ENCODE measurements around the gene BCL2L13. TPM values are rescaled to one million over a fixed set of nuclear protein-coding genes. Genes with fewer than 3 reads are reported as not detected.

BCL2L13 gene
- total and polyA plus RNA-seq, 3 donors from 2014 or later: 60.1 to 80.2 (median 74.1) TPM

GRCh38 chr22:17647991-17648390 lies 9.4 kb downstream of the BCL2L13 start:
- no peaks in the 10 kb centered on the region for H3K36me3 ChIP-seq (ENCODE audit: low read depth, missing control alignments)
- 88 to 93% methylated on average over 5 of the region's 5 CpGs for WGBS, 2 donors
- intact Hi-C loops (cut with DNase I; ENCODE audit: low total_unique reads): no loop called here
- TF ChIP-seq, protein P1, sequence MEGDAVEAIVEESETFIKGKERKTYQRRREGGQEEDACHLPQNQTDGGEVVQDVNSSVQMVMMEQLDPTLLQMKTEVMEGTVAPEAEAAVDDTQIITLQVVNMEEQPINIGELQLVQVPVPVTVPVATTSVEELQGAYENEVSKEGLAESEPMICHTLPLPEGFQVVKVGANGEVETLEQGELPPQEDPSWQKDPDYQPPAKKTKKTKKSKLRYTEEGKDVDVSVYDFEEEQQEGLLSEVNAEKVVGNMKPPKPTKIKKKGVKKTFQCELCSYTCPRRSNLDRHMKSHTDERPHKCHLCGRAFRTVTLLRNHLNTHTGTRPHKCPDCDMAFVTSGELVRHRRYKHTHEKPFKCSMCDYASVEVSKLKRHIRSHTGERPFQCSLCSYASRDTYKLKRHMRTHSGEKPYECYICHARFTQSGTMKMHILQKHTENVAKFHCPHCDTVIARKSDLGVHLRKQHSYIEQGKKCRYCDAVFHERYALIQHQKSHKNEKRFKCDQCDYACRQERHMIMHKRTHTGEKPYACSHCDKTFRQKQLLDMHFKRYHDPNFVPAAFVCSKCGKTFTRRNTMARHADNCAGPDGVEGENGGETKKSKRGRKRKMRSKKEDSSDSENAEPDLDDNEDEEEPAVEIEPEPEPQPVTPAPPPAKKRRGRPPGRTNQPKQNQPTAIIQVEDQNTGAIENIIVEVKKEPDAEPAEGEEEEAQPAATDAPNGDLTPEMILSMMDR (IDR thresholded peaks at IDR 0.05): no peak
- no peak for TF ChIP-seq POLR2A (IDR thresholded peaks at IDR 0.05)
- H3K9me3 ChIP-seq: no peaks in the 10 kb centered on the region
- no peak overlapping the region for H3K4me3 ChIP-seq
- H3K27ac ChIP-seq: no peak overlapping the region
- no peaks in the 10 kb centered on the region for H3K4me1 ChIP-seq
- no peak for DNase-seq
- H3K27me3 ChIP-seq: no peaks in the 10 kb centered on the region

DNA sequence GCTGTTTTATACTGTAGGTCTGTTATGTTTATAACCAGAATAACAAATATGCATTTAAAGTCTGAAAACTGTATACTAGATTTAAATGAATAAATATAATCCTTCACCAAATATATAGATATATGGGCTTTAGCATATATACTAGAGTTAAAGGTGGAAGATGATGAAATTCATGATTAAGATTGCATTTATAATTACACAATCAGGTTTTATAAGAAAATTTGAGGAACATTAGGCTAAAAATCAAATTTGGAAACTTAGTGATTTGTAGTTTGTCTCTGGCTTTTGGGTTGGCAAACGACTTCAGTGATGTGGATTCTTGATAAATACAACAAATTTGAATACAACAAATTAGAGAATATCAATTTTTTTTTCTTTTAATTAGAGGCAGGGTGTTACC lies 10.0 kb downstream of the BCL2L13 start:
- H3K27me3 ChIP-seq: no peaks in the 10 kb centered on the region
- TF ChIP-seq, protein P1 (IDR thresholded peaks at IDR 0.05): no peak
- TF ChIP-seq POLR2A (IDR thresholded peaks at IDR 0.05): no peak
- no peaks in the 10 kb centered on the region for H3K9me3 ChIP-seq
- no peaks in the 10 kb centered on the region for H3K4me1 ChIP-seq
- DNase-seq: no peak
- 63 to 77% methylated on average over 1 of the region's 1 CpG for whole genome bisulfite sequencing, 2 donors
- no peak overlapping the region for H3K27ac ChIP-seq
- H3K4me3 ChIP-seq: no peak overlapping the region
- H3K36me3 ChIP-seq (ENCODE audit: low read depth, missing control alignments): no peaks in the 10 kb centered on the region
- intact Hi-C loops (cut with DNase I; ENCODE audit: low total_unique reads): no loop called here

DNA sequence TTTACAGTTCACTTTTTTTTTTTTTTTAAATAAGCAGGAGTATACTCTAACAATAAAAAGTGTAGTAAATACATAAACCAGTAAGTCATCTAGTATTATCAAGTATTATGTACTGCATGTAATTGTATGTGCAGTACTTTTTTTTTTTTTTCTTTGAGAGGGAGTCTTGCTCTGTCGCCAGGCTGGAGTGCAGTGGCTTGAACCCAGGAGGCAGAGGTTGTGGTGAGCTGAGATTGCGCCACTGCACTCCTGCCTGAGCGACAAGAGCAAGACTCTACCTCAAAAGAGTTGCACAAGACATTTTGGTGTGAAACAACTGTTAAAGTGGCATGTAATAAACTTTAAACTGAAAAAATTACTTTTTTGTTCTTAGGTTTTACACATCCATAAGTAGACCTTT lies 16.7 kb downstream of the BCL2L13 start:
- Histone ChIP-seq H3K4me3 (no peak overlapping the region), H3K27me3 (no peaks in the 10 kb centered on the region), H3K36me3 (ENCODE audit: low read depth, missing control alignments) (no peaks in the 10 kb centered on the region), H3K4me1 (no peaks in the 10 kb centered on the region), H3K9me3 (no peaks in the 10 kb centered on the region), H3K27ac (no peak overlapping the region)
- no peak for TF ChIP-seq POLR2A (IDR thresholded peaks at IDR 0.05)
- TF ChIP-seq, protein P1 (IDR thresholded peaks at IDR 0.05): no peak
- intact Hi-C loops (cut with DNase I; ENCODE audit: low total_unique reads): no loop called here
- WGBS, 2 donors: 84 to 90% methylated on average over 3 of the region's 3 CpGs
- no peak for DNase-seq

GRCh38 chr22:17656870-17657395 lies 18.4 kb downstream of the BCL2L13 start:
- intact Hi-C loops (cut with DNase I; ENCODE audit: low total_unique reads): no loop called here
- no peaks in the 10 kb centered on the region for H3K36me3 ChIP-seq (ENCODE audit: low read depth, missing control alignments)
- no peak overlapping the region for H3K4me3 ChIP-seq
- H3K27me3 ChIP-seq: no peaks in the 10 kb centered on the region
- no peaks in the 10 kb centered on the region for H3K9me3 ChIP-seq
- TF ChIP-seq, protein P1 (IDR thresholded peaks at IDR 0.05): no peak
- TF ChIP-seq POLR2A (IDR thresholded peaks at IDR 0.05): no peak
- H3K27ac ChIP-seq: no peak overlapping the region
- DNase-seq: no peak
- no peaks in the 10 kb centered on the region for H3K4me1 ChIP-seq
- 92 to 94% methylated on average over 10 of the region's 10 CpGs for WGBS, 2 donors

GRCh38 chr22:17664414-17665055 lies 26.0 kb downstream of the BCL2L13 start:
- WGBS, 2 donors: 98 to 100% methylated on average over 4 to 6 of the region's 6 CpGs
- Histone ChIP-seq H3K4me1 (no peaks in the 10 kb centered on the region), H3K9me3 (no peaks in the 10 kb centered on the region), H3K27ac (no peak overlapping the region), H3K4me3 (no peak overlapping the region), H3K36me3 (ENCODE audit: low read depth, missing control alignments) (no peaks in the 10 kb centered on the region), H3K27me3 (no peaks in the 10 kb centered on the region)
- no peak for TF ChIP-seq POLR2A (IDR thresholded peaks at IDR 0.05)
- TF ChIP-seq, protein P1 (IDR thresholded peaks at IDR 0.05): no peak
- intact Hi-C loops (cut with DNase I; ENCODE audit: low total_unique reads): no loop called here
- no peak for DNase-seq
